Hepatocyte (in vitro differentiated cells): ENCODE measurements around the gene TMX3. TPM values are rescaled to one million over a fixed set of nuclear protein-coding genes. Genes with fewer than 3 reads are reported as not detected.

Experiments used
- DNase-seq: peaks from one replicate; pipeline ENCODE4 v3.0.0-alpha.2; 2016; ENCODE audit warnings: low spot score
- H2AFZ ChIP-seq: fragments of 200-600 bp; sonication (generic); 2 replicates; pipeline ENCODE4 v1.6.0; 2016; ENCODE audit warnings: antibody characterized with exemption, mild to moderate bottlenecking
- H3K27ac ChIP-seq: fragments of 200-600 bp; sonication (generic); 2 replicates; pipeline ENCODE4 v1.5.1; 2016; ENCODE audit warnings: mild to moderate bottlenecking
- H3K27me3 ChIP-seq: fragments of 200-600 bp; sonication (generic); 2 replicates; pipeline ENCODE4 v1.6.1; 2016
- H3K36me3 ChIP-seq: fragments of 200-600 bp; sonication (generic); replicated peaks from 2 replicates; pipeline ENCODE4 v1.5.1; 2016; ENCODE audit warnings: low read depth; ENCODE audit not compliant: insufficient read depth
- H3K4me1 ChIP-seq: fragments of 200-600 bp; sonication (generic); 2 replicates; pipeline ENCODE4 v1.5.1; 2016; ENCODE audit warnings: mild to moderate bottlenecking, moderate library complexity; ENCODE audit not compliant: insufficient read depth
- H3K4me2 ChIP-seq: fragments of 200-600 bp; sonication (generic); 2 replicates; pipeline ENCODE4 v1.6.0; 2016
- H3K4me3 ChIP-seq: fragments of 200-600 bp; sonication (generic); 2 replicates; pipeline ENCODE4 v1.5.1; 2016; ENCODE audit warnings: mild to moderate bottlenecking
- H3K79me2 ChIP-seq: fragments of 200-600 bp; sonication (generic); 2 replicates; pipeline ENCODE4 v1.6.0; 2017; ENCODE audit warnings: mild to moderate bottlenecking
- H3K9me2 ChIP-seq: fragments of 200-600 bp; sonication (generic); replicated peaks from 2 replicates; pipeline ENCODE4 v1.6.0; 2017; ENCODE audit warnings: mild to moderate bottlenecking; ENCODE audit not compliant: insufficient read depth
- H3K9me3 ChIP-seq: fragments of 200-600 bp; sonication (generic); 2 replicates; pipeline ENCODE4 v1.5.1; 2016; ENCODE audit warnings: low read depth, mild to moderate bottlenecking
- H4K20me1 ChIP-seq: fragments of 200-600 bp; sonication (generic); 2 replicates; pipeline ENCODE4 v1.6.0; 2016; ENCODE audit warnings: mild to moderate bottlenecking; ENCODE audit not compliant: insufficient read depth, poor library complexity, severe bottlenecking
- EZH2 ChIP-seq: fragments of 200-600 bp; sonication (generic); IDR thresholded peaks from 2 replicates; pipeline ENCODE4 v1.6.1; 2016; ENCODE audit warnings: antibody characterized with exemption, mild to moderate bottlenecking, borderline replicate concordance
- EZH2phosphoT487 ChIP-seq: fragments of 200-600 bp; sonication (generic); IDR thresholded peaks from one replicate; pipeline ENCODE4 v1.6.1; 2018; ENCODE audit warnings: antibody characterized with exemption, mild to moderate bottlenecking, low read depth, moderate library complexity; ENCODE audit not compliant: unreplicated experiment, severe bottlenecking
- WGBS: methylation state at CpG from one replicate; pipeline ENCODE4 v1.1.6; 2016; ENCODE audit warnings: low lambda C conversion rate; ENCODE audit errors: missing lambda C conversion rate; 5-methylcytosine and 5-hydroxymethylcytosine counted together
- polyA plus RNA-seq: library from polyadenylated mRNA; unstranded; fragments of >200 nt; fragmentation: Nextera tagmentation; extraction: Ambion mirVana; gene quantifications from 2 replicates; pipeline ENCODE4 v1.2.1, GENCODE V29; 2016
- total RNA-seq: library from RNA; depleted of rRNA; stranded (reverse); fragments of >200 nt; gene quantifications from 2 replicates; pipeline ENCODE4 v1.2.3, GENCODE V29; 2014
- TF ChIP-seq, protein P1 (sequence below): fragments of 200-600 bp; sonication (generic); IDR thresholded peaks from 2 replicates; pipeline ENCODE4 v1.5.1; 2016; ENCODE audit warnings: antibody characterized with exemption, mild to moderate bottlenecking; ENCODE audit not compliant: poor library complexity

The TMX3 gene
- total and polyA plus RNA-seq, 2 experiments from 2014 or later = 15.1 to 40.2 TPM

DNA sequence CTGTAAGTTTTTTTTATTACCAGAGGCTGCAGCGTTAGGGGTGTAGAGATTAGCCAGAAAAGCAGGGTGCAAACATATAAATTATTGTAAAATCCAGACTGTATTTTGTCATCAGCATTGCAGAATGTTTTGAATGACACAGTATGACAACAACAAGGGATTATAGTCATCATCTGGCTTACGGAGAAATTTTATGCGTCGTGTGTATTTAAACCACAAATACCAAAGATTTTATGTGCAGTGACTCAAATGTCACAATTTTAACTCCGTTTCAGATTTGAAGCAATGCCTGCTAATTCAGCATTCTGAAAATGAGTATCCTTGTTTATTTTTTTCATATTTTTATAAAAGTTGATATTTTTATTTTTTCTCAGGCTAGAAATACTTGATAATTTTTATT lies 19.4 kb upstream of the TMX3 start:
- WGBS = 60% methylated on average over 5 of the region's 5 CpGs
- Histone ChIP-seq H2AFZ (no peak overlapping the region), H3K27ac (no peak overlapping the region), H4K20me1 (no peaks in the 10 kb centered on the region), H3K4me2 (peak overlapping the region; percentile 36), H3K79me2 (no peaks in the 10 kb centered on the region), H3K36me3 (no peaks in the 10 kb centered on the region), H3K4me3 (no peak overlapping the region), H3K9me2 (no peaks in the 10 kb centered on the region), H3K4me1 (no peaks in the 10 kb centered on the region), H3K9me3 (no peaks in the 10 kb centered on the region), H3K27me3 (no peaks in the 10 kb centered on the region)
- no peak for DNase-seq
- no peak for TF ChIP-seq EZH2

DNA sequence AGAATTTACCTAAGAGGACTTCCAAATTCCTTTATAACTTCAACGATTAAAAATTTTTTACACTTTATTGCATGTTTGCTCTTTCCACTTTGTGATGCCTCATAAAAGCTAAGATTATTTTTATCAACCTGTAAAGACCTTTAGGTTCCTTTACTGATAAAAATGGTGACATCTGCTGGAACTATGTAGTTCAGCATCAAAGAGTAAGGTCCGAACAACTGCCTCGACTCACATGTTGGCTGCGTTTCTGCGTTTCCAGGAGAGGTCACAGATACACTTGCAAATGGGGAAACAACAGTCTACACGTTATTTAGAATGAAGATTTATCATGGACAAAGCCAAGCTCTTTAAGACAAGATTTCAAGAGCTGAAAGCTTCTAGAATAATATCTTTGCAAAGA lies 18.8 kb upstream of the TMX3 start:
- TF ChIP-seq, protein P1, sequence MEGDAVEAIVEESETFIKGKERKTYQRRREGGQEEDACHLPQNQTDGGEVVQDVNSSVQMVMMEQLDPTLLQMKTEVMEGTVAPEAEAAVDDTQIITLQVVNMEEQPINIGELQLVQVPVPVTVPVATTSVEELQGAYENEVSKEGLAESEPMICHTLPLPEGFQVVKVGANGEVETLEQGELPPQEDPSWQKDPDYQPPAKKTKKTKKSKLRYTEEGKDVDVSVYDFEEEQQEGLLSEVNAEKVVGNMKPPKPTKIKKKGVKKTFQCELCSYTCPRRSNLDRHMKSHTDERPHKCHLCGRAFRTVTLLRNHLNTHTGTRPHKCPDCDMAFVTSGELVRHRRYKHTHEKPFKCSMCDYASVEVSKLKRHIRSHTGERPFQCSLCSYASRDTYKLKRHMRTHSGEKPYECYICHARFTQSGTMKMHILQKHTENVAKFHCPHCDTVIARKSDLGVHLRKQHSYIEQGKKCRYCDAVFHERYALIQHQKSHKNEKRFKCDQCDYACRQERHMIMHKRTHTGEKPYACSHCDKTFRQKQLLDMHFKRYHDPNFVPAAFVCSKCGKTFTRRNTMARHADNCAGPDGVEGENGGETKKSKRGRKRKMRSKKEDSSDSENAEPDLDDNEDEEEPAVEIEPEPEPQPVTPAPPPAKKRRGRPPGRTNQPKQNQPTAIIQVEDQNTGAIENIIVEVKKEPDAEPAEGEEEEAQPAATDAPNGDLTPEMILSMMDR = no peak
- TF ChIP-seq EZH2 = no peak
- no peak for TF ChIP-seq EZH2phosphoT487
- H2AFZ ChIP-seq = no peak overlapping the region
- no peaks in the 10 kb centered on the region for H3K36me3 ChIP-seq
- no peaks in the 10 kb centered on the region for H3K9me3 ChIP-seq
- 45% methylated on average over 6 of the region's 6 CpGs for WGBS
- no peaks in the 10 kb centered on the region for H4K20me1 ChIP-seq
- no peaks in the 10 kb centered on the region for H3K9me2 ChIP-seq
- H3K4me2 ChIP-seq = peak overlapping the region; percentile 36
- no peak overlapping the region for H3K4me3 ChIP-seq
- DNase-seq = no peak
- no peak overlapping the region for H3K27ac ChIP-seq
- H3K4me1 ChIP-seq = no peaks in the 10 kb centered on the region
- H3K27me3 ChIP-seq = no peaks in the 10 kb centered on the region
- H3K79me2 ChIP-seq = no peaks in the 10 kb centered on the region

DNA sequence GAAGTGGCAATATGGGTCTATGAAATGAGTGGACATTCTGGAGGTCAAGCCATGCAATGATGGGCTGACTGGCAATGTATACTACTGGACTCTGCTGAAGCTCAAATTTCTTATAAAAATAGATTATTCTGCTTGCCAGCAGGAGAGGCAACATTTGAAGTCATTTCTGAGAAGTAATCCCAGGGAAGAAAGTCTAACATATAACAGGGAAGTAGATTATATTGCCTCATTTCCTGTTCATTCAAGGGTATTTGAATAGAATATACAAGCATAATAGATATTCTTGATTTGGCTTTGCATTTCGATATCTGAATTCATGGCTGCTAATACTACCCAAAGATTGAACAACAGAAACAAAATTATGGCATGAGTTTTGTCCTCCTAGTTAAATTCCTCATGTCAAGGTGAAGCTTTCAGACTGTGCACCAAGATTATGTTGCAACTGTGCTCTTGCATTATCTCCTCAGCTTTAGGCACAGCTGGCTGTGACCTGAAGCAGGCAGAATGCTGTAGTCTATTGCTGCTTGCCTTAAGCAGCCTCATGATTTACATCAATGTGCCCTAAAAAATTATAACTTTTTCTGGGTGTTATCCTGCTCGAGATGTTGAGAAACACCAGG lies 13.3 kb upstream of the TMX3 start:
- Histone ChIP-seq H3K27me3 (no peaks in the 10 kb centered on the region), H3K4me1 (no peaks in the 10 kb centered on the region), H3K9me3 (no peaks in the 10 kb centered on the region), H3K4me2 (no peak overlapping the region), H4K20me1 (no peaks in the 10 kb centered on the region), H2AFZ (no peak overlapping the region), H3K79me2 (no peaks in the 10 kb centered on the region), H3K27ac (no peak overlapping the region), H3K4me3 (no peak overlapping the region), H3K36me3 (no peaks in the 10 kb centered on the region), H3K9me2 (no peaks in the 10 kb centered on the region)
- TF ChIP-seq, protein P1 = no peak
- TF ChIP-seq EZH2 = no peak
- no peak for TF ChIP-seq EZH2phosphoT487
- WGBS = 87% methylated on average over 2 of the region's 2 CpGs
- DNase-seq = no peak

DNA sequence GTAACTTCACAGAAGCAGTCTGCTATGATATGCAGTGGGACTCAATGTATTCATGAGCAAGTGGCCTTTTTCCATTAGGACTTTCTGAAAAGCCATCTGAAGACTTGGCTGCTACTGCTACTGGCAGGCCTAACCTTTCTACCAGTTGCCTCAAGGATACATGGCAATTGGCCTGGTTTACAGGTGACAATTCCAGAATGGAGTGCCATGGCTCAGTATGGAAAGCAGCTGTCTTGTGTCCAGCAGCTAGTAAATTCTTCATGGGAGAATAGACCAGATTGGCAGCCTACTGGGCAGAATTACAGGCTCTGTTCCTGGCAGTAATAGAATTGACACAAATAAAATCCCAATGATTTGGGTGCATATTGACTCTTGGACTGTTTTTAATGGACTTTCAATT lies 12.6 kb upstream of the TMX3 start:
- Histone ChIP-seq H3K4me1 (no peaks in the 10 kb centered on the region), H3K36me3 (no peaks in the 10 kb centered on the region), H3K27ac (no peak overlapping the region), H2AFZ (no peak overlapping the region), H3K27me3 (no peaks in the 10 kb centered on the region), H3K79me2 (no peaks in the 10 kb centered on the region), H3K4me2 (no peak overlapping the region), H4K20me1 (no peaks in the 10 kb centered on the region), H3K4me3 (no peak overlapping the region), H3K9me2 (no peaks in the 10 kb centered on the region), H3K9me3 (no peaks in the 10 kb centered on the region)
- TF ChIP-seq EZH2 (no peak), EZH2phosphoT487 (no peak)
- TF ChIP-seq, protein P1 = no peak
- no peak for DNase-seq
